RWPE1 (cell line): ENCODE results near the gene TNS4.

Source experiments
- CTCF ChIA-PET: fragments of 350-600 bp; sonication (Branson Sonifier 250); formaldehyde crosslinking; extraction: SDS; loops from one replicate; lab custom pipeline; 2021; lab: Yijun Ruan, JAX
- POLR2A ChIA-PET: fragments of 400-600 bp; formaldehyde crosslinking; extraction: SDS; loops from one replicate; lab custom pipeline; 2020; ENCODE audit warnings: antibody characterized with exemption; ENCODE audit not compliant: low non-redundant PET; lab: Yijun Ruan, JAX
- DNase-seq: peaks from one replicate; pipeline ENCODE4 v3.0.0; 2012; ENCODE audit warnings: low spot score
- H3K27ac ChIP-seq: fragments of 450-650 bp; 2 replicates; pipeline ENCODE4 v1.5.1; 2017
- CTCF ChIP-seq: fragments of 450-650 bp; conservative IDR thresholded peaks from 2 replicates; pipeline ENCODE4 v1.5.1; 2017; ENCODE audit warnings: low read depth, mild to moderate bottlenecking

The TNS4 gene

GRCh38 chr17:40503154-40503553 lies 1.7 kb upstream of the TNS4 start:
- CTCF ChIA-PET: interaction anchor here (0.7 to 1.3 kb wide), 2 partner anchors 30 to 122 kb away, joined by 4 to 6 read pairs; no protein-coding TSS in a partner anchor
- no peak for DNase-seq
- TF ChIP-seq CTCF: no peak
- peak overlapping the region; percentile 100; the same call in 1 of the 2 replicates for H3K27ac ChIP-seq
- POLR2A ChIA-PET: no interaction called here

GRCh38 chr17:40502716-40503115 lies 1.3 kb upstream of the TNS4 start:
- no peak for DNase-seq
- ChIA-PET CTCF (interaction anchor here (0.7 to 2.2 kb wide), 3 partner anchors 30 to 122 kb away, joined by 3 to 24 read pairs (median 4); no protein-coding TSS in a partner anchor), POLR2A (interaction anchor here (1.9 kb wide), 1 partner anchor 16 kb away, joined by 26 read pairs; no protein-coding TSS in a partner anchor)
- TF ChIP-seq CTCF: no peak
- H3K27ac ChIP-seq: peak overlapping the region; percentile 100

GRCh38 chr17:40500709-40501108 lies 714 bp downstream of the TNS4 start:
- TF ChIP-seq CTCF: no peak
- ChIA-PET CTCF (interaction anchor here (2.2 kb wide), 1 partner anchor 32 kb away, joined by 24 read pairs; no protein-coding TSS in a partner anchor), POLR2A (interaction anchor here (0.6 to 2.0 kb wide), 8 partner anchors 10 to 83 kb away, joined by 3 to 15 read pairs (median 4); no protein-coding TSS in a partner anchor)
- H3K27ac ChIP-seq: peak overlapping the region; percentile 100
- DNase-seq: no peak

- ChIA-PET CTCF (no interaction called here), POLR2A (interaction anchor here (1.2 to 2.0 kb wide), 4 partner anchors 9 to 35 kb away, joined by 3 to 11 read pairs (median 4); no protein-coding TSS in a partner anchor)
- peak overlapping the region; percentile 100 for H3K27ac ChIP-seq
Measured at GRCh38 chr17:40500190-40500589, 1.2 kb downstream of the TNS4 start.

GRCh38 chr17:40499551-40500189 lies 1.8 kb downstream of the TNS4 start:
- peak overlapping the region; percentile 100 for H3K27ac ChIP-seq
- DNase-seq: no peak
- POLR2A ChIA-PET: interaction anchor here (0.5 to 2.0 kb wide), 11 partner anchors 8 to 60 kb away, joined by 3 to 11 read pairs (median 3); no protein-coding TSS in a partner anchor

More at GRCh38 chr17:40500190-40500589, 1.2 kb downstream of the TNS4 start:
- no peak for TF ChIP-seq CTCF
- no peak for DNase-seq

More at GRCh38 chr17:40499551-40500189, 1.8 kb downstream of the TNS4 start:
- TF ChIP-seq CTCF: no peak
- CTCF ChIA-PET: interaction anchor here (0.6 to 2.8 kb wide), 5 partner anchors 14 to 60 kb away, joined by 3 to 12 read pairs (median 3); no protein-coding TSS in a partner anchor
